GM19438 (cell line): ENCODE measurements around the gene ADRB2.

Experiments used
- ATAC-seq: cut with Tn5 transposase; IDR thresholded peaks from one replicate; pipeline ENCODE4 v1.9.1; 2021; ENCODE audit warnings: low read depth; ENCODE audit not compliant: unreplicated experiment

ADRB2 gene

DNA sequence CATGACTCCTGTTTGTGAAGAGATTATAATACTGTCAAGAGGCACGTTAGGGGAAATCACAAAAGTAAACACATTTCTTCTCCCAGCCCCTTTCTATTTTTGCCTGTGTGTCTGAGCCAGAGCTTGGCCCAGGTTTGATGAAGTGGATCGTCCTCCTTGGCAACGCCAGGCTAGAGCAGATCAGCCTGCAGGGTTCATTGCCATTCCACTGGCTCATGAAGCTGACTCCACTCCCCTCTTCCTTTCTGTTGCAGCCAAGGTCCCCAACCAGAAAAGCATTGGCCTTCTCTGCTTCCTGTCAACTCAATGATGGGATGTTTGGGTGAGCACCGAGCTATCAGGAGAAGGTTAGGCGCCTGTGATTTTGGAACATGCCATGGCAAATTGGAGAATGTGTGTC is 3.3 kb downstream of the ADRB2 start:
- no peak for ATAC-seq

DNA sequence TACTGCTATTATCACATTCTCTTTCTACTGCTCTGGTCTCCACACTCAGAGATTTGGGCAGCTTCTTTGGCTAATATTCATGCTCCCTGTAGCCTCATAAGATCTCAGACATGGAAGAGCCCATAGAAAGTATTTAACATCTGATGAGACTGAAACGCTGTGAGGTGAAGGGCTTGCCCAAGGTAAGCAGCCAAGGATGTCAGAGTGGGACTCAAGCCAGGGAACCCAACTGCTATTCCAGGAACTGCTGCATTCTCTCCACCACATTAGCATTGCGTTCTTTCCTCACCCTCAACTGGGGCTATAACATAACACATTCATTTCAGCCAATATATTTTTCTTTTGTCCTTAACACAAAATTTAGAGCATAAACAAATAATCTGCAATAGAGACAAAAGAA is 3.8 kb downstream of the ADRB2 start:
- ATAC-seq: no peak

GRCh38 chr5:148831590-148832565 is 5.5 kb downstream of the ADRB2 start:
- ATAC-seq: peak; percentile 71

GRCh38 chr5:148833122-148833521 is 6.7 kb downstream of the ADRB2 start:
- ATAC-seq: no peak

GRCh38 chr5:148833925-148834324 is 7.5 kb downstream of the ADRB2 start:
- ATAC-seq: no peak

GRCh38 chr5:148834689-148835088 is 8.3 kb downstream of the ADRB2 start:
- peak; percentile 62 for ATAC-seq

GRCh38 chr5:148836272-148837250 is 10.2 kb downstream of the ADRB2 start:
- no peak for ATAC-seq

- ATAC-seq: no peak
Observed at GRCh38 chr5:148837383-148837782, 11.0 kb downstream of the ADRB2 start.

DNA sequence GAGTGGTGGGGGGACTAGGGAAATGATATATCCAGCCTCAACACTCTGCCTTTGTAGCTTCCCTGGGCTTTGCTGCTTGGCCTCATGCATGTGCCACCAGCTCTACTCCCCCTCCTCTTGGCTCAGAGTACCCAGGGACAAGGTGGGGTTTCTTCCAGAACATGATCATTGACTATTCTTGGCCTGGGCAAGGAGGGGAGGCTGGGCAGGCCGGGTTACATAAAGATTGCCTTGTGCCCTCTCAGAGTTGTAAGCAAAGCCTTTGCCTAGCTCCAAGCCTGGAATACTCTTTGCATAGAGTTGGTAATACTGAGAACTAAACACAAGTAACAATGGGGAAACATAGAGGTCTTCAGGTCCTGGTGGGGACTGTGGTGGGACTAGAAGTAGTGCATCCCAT is 11.9 kb downstream of the ADRB2 start:
- no peak for ATAC-seq

DNA sequence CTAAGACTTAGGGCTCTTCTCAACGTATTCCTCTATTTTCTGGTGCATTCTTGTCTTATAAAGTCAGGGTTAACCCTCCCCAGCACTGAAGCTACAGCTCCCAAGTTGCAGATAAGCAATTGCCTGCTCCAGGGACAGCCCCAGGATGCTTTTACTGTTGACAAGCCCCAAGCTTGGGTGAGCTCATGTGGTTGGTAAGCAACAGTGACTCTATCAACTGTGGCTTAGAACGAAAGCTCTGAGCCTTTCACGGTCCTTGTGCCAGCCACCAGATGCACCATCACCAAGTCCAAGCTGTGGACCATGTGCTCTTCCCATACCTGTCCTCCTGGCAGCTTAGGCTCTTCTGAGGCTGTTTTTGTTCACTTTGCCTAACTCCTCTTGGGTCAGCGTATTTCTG is 13.5 kb downstream of the ADRB2 start:
- no peak for ATAC-seq

- no peak for ATAC-seq
Observed at GRCh38 chr5:148840531-148840930, 14.1 kb downstream of the ADRB2 start.

DNA sequence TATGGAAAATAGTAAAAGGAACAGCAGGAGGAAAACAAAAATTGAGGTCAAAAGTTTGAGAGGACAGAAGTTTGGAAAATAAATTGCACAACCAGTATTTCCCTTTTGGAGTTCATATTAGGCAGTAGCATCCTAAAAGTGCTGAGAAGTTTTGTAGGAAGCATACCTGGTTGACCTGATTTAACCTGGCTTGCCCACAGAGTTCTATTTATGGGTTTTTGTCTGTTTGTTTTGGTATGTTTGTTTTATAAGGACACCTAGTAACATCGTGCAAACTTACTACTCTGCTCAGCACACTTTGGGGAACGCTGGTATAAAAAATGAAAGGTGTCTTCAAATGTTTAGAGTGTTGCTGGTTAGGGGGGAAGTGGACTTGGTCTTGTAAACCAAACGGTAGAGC is 15.1 kb downstream of the ADRB2 start:
- ATAC-seq: no peak

DNA sequence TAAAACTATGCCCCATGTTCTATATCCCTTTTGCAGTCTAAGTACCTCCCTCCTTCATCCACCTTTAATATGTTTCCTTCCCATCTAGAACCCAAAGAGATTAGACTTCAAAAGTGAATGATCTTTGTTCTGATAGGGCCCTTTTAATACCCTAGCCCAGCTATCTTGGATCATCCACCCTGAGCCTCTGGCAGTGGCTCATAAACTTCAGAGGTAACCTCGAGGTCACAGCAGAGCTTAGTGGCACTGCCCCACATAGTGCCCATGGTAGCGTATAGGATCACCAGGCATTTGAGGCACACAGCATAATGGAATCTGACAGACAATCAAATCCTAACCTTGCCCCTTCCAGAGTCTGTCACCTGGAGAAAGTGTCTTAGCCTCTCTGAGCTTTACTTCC is 15.8 kb downstream of the ADRB2 start:
- ATAC-seq: no peak

- ATAC-seq: no peak
Observed at GRCh38 chr5:148843510-148844318, 17.3 kb downstream of the ADRB2 start.

DNA sequence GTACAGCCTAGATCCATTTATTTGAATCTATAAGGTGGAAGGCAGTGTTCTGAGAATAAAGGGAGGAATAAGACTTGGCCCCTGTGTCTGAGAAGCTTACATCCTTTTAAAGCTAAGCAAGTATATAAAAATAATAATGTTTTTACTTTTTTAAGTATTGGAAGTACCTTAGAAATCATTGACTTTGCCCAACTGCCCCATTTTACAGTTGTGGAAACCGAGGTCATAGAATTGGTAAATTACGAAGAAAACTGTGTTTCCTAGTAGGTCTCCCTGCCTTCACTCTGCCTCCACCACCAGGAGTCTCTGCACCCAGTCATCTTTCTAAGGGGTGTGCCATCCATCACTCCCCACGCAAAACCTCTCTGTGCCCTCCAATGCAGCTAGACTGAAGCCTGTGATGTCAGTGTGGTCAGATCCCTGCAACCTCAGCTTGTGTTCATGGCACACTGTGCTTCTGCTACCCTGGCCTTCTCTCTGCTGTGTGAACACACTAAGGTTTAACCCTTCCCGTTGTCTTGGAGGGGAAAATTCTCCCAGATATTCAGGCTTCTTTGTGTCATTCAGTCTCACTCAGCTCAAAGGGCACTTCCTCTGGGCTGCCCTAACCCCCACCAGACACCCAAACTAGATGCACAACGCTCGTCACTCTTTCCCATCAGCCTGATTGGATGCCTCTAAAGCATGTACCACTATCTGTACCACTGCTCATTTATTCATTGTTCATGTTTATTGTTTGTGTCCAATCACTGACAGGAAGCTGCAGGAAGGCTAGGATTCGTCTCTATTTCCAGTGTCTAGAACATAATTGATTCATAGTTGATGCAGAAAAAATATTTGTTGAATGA is 18.2 kb downstream of the ADRB2 start:
- ATAC-seq: no peak

- ATAC-seq: no peak
Observed at GRCh38 chr5:148846930-148847329, 20.5 kb downstream of the ADRB2 start.

- no peak for ATAC-seq
Observed at GRCh38 chr5:148847456-148847855, 21.0 kb downstream of the ADRB2 start.

DNA sequence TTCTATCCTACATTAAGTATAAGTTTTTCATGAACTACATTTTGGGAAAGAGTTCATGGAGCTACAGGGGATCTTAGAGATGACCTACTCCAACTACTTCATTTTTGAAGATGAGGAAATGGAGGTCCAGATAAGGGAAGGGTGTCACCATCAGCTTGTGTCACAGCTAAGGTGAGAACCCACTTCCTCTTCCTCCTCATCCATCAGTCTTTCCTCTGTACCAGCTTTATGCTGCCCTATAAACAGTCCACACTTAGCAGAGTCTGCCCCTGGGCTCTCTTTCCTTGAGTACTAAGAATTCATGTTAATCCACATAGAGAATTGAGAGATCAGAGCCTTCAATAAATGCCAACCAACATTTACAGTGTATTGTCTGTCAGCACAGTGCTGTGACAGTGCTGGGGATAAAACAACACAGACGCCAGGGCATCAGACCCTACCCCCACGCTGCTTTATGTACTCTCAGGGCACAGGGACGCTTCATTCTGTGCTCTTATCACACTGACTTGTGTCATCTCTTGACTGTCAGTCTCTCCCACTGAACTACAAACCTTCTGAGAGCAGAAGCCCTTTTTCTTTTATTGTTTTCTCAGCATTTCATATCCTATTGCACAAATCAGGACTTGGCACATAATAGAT is 22.1 kb downstream of the ADRB2 start:
- no peak for ATAC-seq

GRCh38 chr5:148849461-148849860 is 23.1 kb downstream of the ADRB2 start:
- ATAC-seq: no peak
